Lung (tissue), 12 donors: ENCODE data around the gene FOXP1. TPM values are rescaled to one million over a fixed set of nuclear protein-coding genes. Genes with fewer than 3 reads are reported as not detected.

Source experiments
- ATAC-seq: fragments of 200-7000 bp; cut with Tn5 transposase; one replicate; pipeline ENCODE4 v1.9.1; 2020; ENCODE audit warnings: moderate number of reproducible peaks; ENCODE audit not compliant: insufficient read depth, low FRiP score
- DNase-seq, 3 donors: peaks; one replicate each; pipeline ENCODE4 v3.0.0-alpha.2; 2013 to 2017
- H3K27ac ChIP-seq, 2 donors: one replicate each; pipeline ENCODE4 v1.5.1; 2013; ENCODE audit warnings: mild to moderate bottlenecking in 2 of 2, moderate library complexity in 2 of 2, control low read depth in 1 of 2, inconsistent platforms in 1 of 2, low read depth in 1 of 2, low read length in 1 of 2
- H3K27me3 ChIP-seq, 3 donors: one replicate each; pipeline ENCODE4 v1.5.1; 2013; ENCODE audit warnings: low read length in 2 of 3; ENCODE audit not compliant: control insufficient read depth in 3 of 3, insufficient read depth in 3 of 3
- H3K36me3 ChIP-seq, 4 donors: one replicate each; pipeline ENCODE4 v1.5.1; 2013; ENCODE audit warnings: low read length in 4 of 4, mild to moderate bottlenecking in 1 of 4, moderate library complexity in 1 of 4; ENCODE audit not compliant: control insufficient read depth in 4 of 4, insufficient read depth in 4 of 4
- H3K4me1 ChIP-seq, 5 donors: one replicate each; pipeline ENCODE4 v1.5.1; 2013; ENCODE audit warnings: low read length in 5 of 5, mild to moderate bottlenecking in 2 of 5, moderate library complexity in 1 of 5; ENCODE audit not compliant: control insufficient read depth in 5 of 5, insufficient read depth in 5 of 5
- H3K4me3 ChIP-seq: one replicate; pipeline ENCODE4 v1.5.1; 2013; ENCODE audit warnings: mild to moderate bottlenecking, control low read depth, moderate library complexity
- H3K9ac ChIP-seq, 2 donors: one replicate each; pipeline ENCODE4 v1.5.1; 2013; ENCODE audit warnings: low read length in 2 of 2, control low read depth in 1 of 2; ENCODE audit not compliant: insufficient read depth in 1 of 2
- H3K9me3 ChIP-seq, 4 donors: one replicate each; pipeline ENCODE4 v1.5.1; 2013; ENCODE audit warnings: low read length in 3 of 4, mild to moderate bottlenecking in 1 of 4, moderate library complexity in 1 of 4; ENCODE audit not compliant: control insufficient read depth in 4 of 4, insufficient read depth in 3 of 4
- CTCF ChIP-seq: IDR thresholded peaks from 2 replicates; pipeline ENCODE4 v1.5.1; 2012; ENCODE audit warnings: mild to moderate bottlenecking; ENCODE audit errors: control extremely low read depth, extremely low read depth
- WGBS, 2 donors: extraction: QIAGEN DNeasy Blood & Tissue Kit; methylation state at CpG; one replicate each; pipeline ENCODE4 v1.1.7; 2013; 5-methylcytosine and 5-hydroxymethylcytosine counted together
- polyA plus RNA-seq, 2 donors: library from polyadenylated mRNA; stranded (reverse); fragments of 200-250 nt; gene quantifications; one replicate each; pipeline ENCODE4 v1.2.1, GENCODE V29; 2013
- total RNA-seq, 2 donors: library from RNA; depleted of rRNA in 1 of 2; stranded (reverse); fragments of >200 nt in 1 of 2; gene quantifications; one replicate each; pipeline ENCODE4 v1.2.1, GENCODE V29; 2014 to 2021
- donor health status: control.
- donor health status: control.
- donor health status: Bipolar disorder and iron deficiency.
- donor health status: healthy.
- donor health status: DM: yes; HTN: yes; CAD: no.

FOXP1 gene
- total and polyA plus RNA-seq, 4 donors: 13.8 to 287 (median 73.9) TPM

DNA sequence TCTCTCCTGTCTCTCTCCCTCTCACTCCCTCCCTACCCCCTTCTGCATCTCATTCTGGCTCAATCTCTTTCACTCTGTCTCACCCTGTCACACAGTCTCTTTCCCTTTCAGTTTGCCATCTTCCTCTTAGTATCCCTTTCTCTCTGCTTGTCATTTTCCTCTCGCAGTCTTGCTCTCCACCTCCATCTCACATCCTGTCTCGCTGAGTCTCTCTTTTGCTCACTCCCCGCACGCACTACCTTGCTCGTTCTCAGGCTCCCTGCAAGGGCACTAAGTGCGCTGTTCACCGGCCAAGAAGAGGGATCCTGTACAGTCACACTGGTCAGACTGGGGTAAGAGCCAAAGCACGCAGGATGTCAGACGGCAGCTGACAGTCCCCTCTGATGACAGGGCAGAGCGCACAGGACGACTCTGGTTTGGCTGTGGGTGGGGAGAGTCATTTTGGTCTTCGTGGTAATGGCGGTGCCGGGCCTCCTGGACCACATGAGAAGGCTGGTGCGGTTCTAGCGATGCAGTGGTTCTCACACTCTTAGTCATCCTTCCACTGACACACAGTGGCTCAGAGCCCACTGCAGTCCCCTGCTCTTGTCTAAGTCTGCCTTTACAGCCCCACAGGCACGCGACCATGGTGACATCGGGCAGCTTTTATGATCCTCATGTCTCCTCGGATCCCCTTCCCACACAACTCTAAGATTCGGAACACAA, 356.8 kb downstream of the FOXP1 start:
- peaks cover 2 to 25% (median 10%) of the 10 kb centered on the region in 5 donors for H3K4me1 ChIP-seq
- no peaks in the 10 kb centered on the region for H3K36me3 ChIP-seq
- peak overlapping the region in 1 of 2 donors; percentile 15 for H3K9ac ChIP-seq
- H3K27ac ChIP-seq: peak overlapping the region; percentile 45 to 80
- WGBS, 2 donors: 50 to 52% methylated on average over 21 of the region's 21 CpGs
- H3K27me3 ChIP-seq: no peaks in the 10 kb centered on the region
- no peaks in the 10 kb centered on the region for H3K9me3 ChIP-seq
- no peak overlapping the region for H3K4me3 ChIP-seq
- ATAC-seq (peak; percentile 54), DNase-seq (no peak)
- TF ChIP-seq CTCF: no peak

DNA sequence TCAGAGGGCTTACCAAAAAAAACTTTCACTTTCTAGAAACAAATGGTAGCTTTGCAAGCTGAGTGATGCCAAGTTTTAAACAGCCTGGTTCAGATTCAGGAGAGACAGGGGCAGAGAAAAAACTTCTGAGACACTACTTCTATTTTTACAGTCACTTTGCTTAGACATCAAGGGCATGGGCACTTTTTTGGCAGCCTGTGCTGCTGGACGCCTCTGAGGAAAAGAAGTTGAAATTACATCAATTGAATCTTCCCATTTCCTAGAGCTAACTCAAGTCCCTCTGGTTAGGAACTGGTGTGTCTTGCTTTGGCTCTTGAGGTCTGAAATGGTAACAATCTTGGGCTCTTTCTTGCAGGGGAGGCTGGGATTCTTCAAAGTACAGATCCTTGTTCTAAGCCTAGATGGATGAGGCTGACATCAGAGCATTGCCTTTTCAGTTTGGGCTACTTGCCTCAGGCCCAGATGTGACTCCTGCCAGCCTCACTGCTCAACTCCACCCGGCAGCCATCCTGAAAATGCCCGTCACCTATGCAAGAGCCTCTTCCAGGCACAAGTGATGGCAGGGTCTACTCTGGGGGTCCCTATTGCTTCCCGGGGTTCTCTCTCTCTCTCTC, 357.5 kb downstream of the FOXP1 start:
- 66 to 75% methylated on average over 4 of the region's 4 CpGs for WGBS, 2 donors
- no peak for TF ChIP-seq CTCF
- peak overlapping the region in 1 of 2 donors; percentile 26 for H3K9ac ChIP-seq
- H3K27me3 ChIP-seq: no peaks in the 10 kb centered on the region
- no peaks in the 10 kb centered on the region for H3K36me3 ChIP-seq
- no peak for DNase-seq
- H3K4me3 ChIP-seq: no peak overlapping the region
- H3K27ac ChIP-seq: peak overlapping the region; percentile 45 to 80
- peaks cover 2 to 25% (median 10%) of the 10 kb centered on the region in 5 donors for H3K4me1 ChIP-seq
- ATAC-seq: no peak
- no peaks in the 10 kb centered on the region for H3K9me3 ChIP-seq

GRCh38 chr3:71225002-71225684, 358.4 kb downstream of the FOXP1 start:
- H3K27me3 ChIP-seq: no peaks in the 10 kb centered on the region
- no peak overlapping the region for H3K4me3 ChIP-seq
- no peaks in the 10 kb centered on the region for H3K9me3 ChIP-seq
- peak overlapping the region in 1 of 2 donors; percentile 45 for H3K27ac ChIP-seq
- ATAC-seq (no peak), DNase-seq (peak in 1 of 3 donors; percentile 35)
- peaks cover 2 to 25% (median 10%) of the 10 kb centered on the region in 5 donors for H3K4me1 ChIP-seq
- TF ChIP-seq CTCF: no peak
- WGBS, 2 donors: 66 to 86% methylated on average over 7 of the region's 7 CpGs
- no peaks in the 10 kb centered on the region for H3K36me3 ChIP-seq
- no peak overlapping the region for H3K9ac ChIP-seq
